Measurements from ENCODE around the gene DMBX1. TPM values are rescaled to one million over a fixed set of nuclear protein-coding genes. Genes with fewer than 3 reads are reported as not detected.
A peak's percentile ranks its signal among the peaks of the same experiment; 100 is the strongest.

DMBX1 gene
- total RNA-seq, 1 experiment from 2014 or later = 2.3 TPM

DNA sequence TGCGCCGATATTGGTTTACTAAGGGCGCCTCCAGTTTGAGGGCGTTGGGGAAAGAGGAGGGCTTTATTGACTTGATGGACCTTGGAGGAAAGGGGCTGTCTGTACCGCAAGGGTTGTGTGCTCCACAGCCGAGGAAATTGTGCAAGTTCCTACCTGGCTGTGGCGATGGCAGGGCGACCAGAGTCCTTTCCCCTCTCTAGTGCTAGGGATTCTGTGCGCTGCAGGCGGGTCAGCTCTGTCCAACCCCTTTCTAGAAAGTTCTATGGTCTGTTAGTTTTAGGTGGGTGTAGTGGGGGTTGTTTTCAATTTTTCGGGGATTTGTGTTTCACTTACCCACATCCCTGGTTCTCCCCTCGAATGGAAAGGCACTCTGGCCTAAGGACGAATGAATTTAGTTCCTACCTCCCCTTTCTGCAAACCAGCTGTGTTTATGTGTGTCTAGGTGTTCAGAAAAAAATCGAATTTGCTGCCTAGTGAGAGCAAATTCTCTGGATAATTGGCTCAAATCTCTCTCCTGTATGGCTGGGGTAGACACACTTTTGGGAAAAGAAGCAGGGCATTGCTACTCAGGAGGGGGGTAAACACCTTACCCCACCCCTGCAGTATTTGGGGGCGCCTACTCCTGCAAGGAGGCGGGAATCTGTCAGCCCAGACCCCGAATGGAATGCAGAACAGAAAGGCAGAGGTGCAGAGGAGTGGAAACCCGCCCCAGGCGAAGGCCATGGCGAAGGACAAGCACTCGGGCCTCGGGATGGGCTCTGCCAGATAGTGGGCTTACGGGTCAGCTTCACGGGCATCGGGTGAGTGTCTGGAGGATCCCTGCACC is 2.0 kb downstream of the DMBX1 start:
- H2BK15ac ChIP-seq (ENCODE audit: low read depth, low read length) = no peak overlapping the region
- TF ChIP-seq, protein P1, sequence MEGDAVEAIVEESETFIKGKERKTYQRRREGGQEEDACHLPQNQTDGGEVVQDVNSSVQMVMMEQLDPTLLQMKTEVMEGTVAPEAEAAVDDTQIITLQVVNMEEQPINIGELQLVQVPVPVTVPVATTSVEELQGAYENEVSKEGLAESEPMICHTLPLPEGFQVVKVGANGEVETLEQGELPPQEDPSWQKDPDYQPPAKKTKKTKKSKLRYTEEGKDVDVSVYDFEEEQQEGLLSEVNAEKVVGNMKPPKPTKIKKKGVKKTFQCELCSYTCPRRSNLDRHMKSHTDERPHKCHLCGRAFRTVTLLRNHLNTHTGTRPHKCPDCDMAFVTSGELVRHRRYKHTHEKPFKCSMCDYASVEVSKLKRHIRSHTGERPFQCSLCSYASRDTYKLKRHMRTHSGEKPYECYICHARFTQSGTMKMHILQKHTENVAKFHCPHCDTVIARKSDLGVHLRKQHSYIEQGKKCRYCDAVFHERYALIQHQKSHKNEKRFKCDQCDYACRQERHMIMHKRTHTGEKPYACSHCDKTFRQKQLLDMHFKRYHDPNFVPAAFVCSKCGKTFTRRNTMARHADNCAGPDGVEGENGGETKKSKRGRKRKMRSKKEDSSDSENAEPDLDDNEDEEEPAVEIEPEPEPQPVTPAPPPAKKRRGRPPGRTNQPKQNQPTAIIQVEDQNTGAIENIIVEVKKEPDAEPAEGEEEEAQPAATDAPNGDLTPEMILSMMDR (conservative IDR thresholded peaks at IDR 0.05) = no peak
- H3K18ac ChIP-seq (ENCODE audit: insufficient read length, low read depth, low read length) = no peak overlapping the region
- no peak overlapping the region for H2BK120ac ChIP-seq (ENCODE audit: low read depth, low read length, poor library complexity, severe bottlenecking)
- H3K56ac ChIP-seq (ENCODE audit: insufficient read length, low read depth, low read length) = no peak overlapping the region
- H3K9me3 ChIP-seq (ENCODE audit: control insufficient read depth, low read depth, low read length) = no peaks in the 10 kb centered on the region
- DNase-seq = no peak
- peak overlapping the region; percentile 37 for H3K23ac ChIP-seq (ENCODE audit: insufficient read length, low read depth, low read length)
- H3K27ac ChIP-seq (ENCODE audit: insufficient read length, low read depth, low read length) = no peak overlapping the region
- Mint-ChIP-seq H3K36me3 (ENCODE audit: insufficient read depth in 1 of 3, low read depth in 3 of 3) (no peaks in the 10 kb centered on the region), H3K27me3 (ENCODE audit: low read depth) (peaks cover 100% of the 10 kb centered on the region), H3K4me3 (peak overlapping the region in 1 of 2 experiments; percentile 54; a peak in 2 of 5 replicates), H3K27ac (no peak overlapping the region), H3K9me3 (no peaks in the 10 kb centered on the region; a peak in 2 of 5 replicates), H3K4me1 (peaks cover 37 to 70% of the 10 kb centered on the region in 2 experiments)
- no peak overlapping the region for H4K91ac ChIP-seq (ENCODE audit: insufficient read length, low read depth, low read length)
- no peak overlapping the region for H2AK5ac ChIP-seq (ENCODE audit: insufficient read length, low read length)
- no peak overlapping the region for H3K9ac ChIP-seq (ENCODE audit: extremely low read depth, insufficient read length, low read length)
- H3K79me2 ChIP-seq (ENCODE audit: insufficient read depth, low read length) = no peaks in the 10 kb centered on the region
- no CpG with 5 or more reads among the region's 25 CpGs for WGBS (ENCODE audit: extremely low coverage, insufficient read length, low lambda C conversion rate)
- H3K79me1 ChIP-seq (ENCODE audit: insufficient read depth, low read depth, low read length, poor library complexity, severe bottlenecking) = no peaks in the 10 kb centered on the region
- H2BK5ac ChIP-seq (ENCODE audit: insufficient read length, low read length) = no peak overlapping the region
- H4K8ac ChIP-seq (replicated peaks; ENCODE audit: insufficient read length, low read depth, low read length) = no peak overlapping the region
- H3K4me2 ChIP-seq (ENCODE audit: insufficient read depth, insufficient read length, low read length) = peak overlapping the region; percentile 1
- H4K5ac ChIP-seq (ENCODE audit: insufficient read length, low read depth, low read length) = no peak overlapping the region
- no peak overlapping the region for H2BK20ac ChIP-seq (ENCODE audit: low read depth, low read length, poor library complexity, severe bottlenecking)
- H2AFZ ChIP-seq (ENCODE audit: low read length) = no peak overlapping the region
- H4K20me1 ChIP-seq (ENCODE audit: control insufficient read depth, insufficient read depth, insufficient read length) = no peaks in the 10 kb centered on the region
- H3T11ph ChIP-seq (ENCODE audit: low read length) = no peak overlapping the region
- no peak overlapping the region for H3K4ac ChIP-seq (ENCODE audit: low read depth, low read length)
- peaks cover 18% of the 10 kb centered on the region for H3K23me2 ChIP-seq (ENCODE audit: insufficient read length, low read depth, low read length, poor library complexity, severe bottlenecking)
- H2BK12ac ChIP-seq (ENCODE audit: insufficient read length, low read depth, low read length) = no peak overlapping the region
- no peak overlapping the region; the same call in 1 of the 2 replicates for H3K14ac ChIP-seq (ENCODE audit: insufficient read depth, low read length)
- no peaks in the 10 kb centered on the region for H3K4me1 ChIP-seq (ENCODE audit: insufficient read depth, low read length)
- peaks cover 82% of the 10 kb centered on the region for H3K27me3 ChIP-seq (ENCODE audit: insufficient read depth, low read length)
